Activated CD4-positive, alpha-beta T cell treated with anti-CD3 and anti-CD28 coated beads, Interleukin-2, Interleukin-4, amounts not matched to agents 100 ng/mL and 50 ng/mL, durations not matched to agents 16 hours and 8 hours (primary cell): ENCODE results near the gene OR10A3.
"Not testable (repeated sequence)": the region's sequence is repeated elsewhere in the genome, so short reads cannot be mapped to it uniquely, and the experiment has no call there.

Experiments
- DNase-seq: peaks from one replicate; pipeline ENCODE4 v3.0.0-alpha.2; 2020; ENCODE audit warnings: low spot score

OR10A3 gene

GRCh38 chr11:7941608-7942007 lies at the start of gene OR10A3:
Gene OR10A3 (minus strand): TSS chr11:7941708. CDS start chr11:7939520, 2,188 bp downstream.
- no peak for DNase-seq

GRCh38 chr11:7987560-7987883 lies 46.0 kb upstream of the OR10A3 start:
- DNase-seq: not testable (repeated sequence)

GRCh38 chr11:7986768-7987559 lies 45.5 kb upstream of the OR10A3 start, which contains the start of gene EIF3F:
Gene EIF3F (plus strand): TSS chr11:7987337. CDS start chr11:7987353, 16 bp downstream.
- peak; percentile 97 for DNase-seq

- no peak for DNase-seq
Measured at GRCh38 chr11:7983832-7984590, 42.5 kb upstream of the OR10A3 start.

GRCh38 chr11:7982582-7983119 lies 41.1 kb upstream of the OR10A3 start:
- no peak for DNase-seq

GRCh38 chr11:7981619-7982157 lies 40.2 kb upstream of the OR10A3 start:
- DNase-seq: no peak

- DNase-seq: no peak
Measured at GRCh38 chr11:7977232-7977917, 35.9 kb upstream of the OR10A3 start.

- DNase-seq: no peak
Measured at GRCh38 chr11:7974668-7975067, 33.2 kb upstream of the OR10A3 start.

DNA sequence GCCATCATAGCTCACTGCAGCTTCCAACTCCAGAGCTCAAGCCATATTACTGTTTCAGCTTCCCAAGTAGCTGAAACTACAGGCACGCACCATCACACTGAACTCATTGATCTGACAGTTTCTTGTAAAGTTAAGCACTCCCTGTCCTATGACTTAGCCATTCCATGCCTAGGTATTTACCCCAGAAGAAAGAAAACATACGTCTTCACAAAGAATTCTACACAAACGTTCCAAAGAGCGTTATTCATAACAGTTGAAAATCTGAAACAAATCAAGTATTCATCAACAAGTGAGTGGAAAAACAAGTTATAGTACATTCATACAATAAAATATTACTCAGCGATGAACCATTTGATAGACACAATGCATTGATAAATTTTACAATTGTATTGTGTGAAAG lies 31.5 kb upstream of the OR10A3 start:
- DNase-seq: no peak

DNA sequence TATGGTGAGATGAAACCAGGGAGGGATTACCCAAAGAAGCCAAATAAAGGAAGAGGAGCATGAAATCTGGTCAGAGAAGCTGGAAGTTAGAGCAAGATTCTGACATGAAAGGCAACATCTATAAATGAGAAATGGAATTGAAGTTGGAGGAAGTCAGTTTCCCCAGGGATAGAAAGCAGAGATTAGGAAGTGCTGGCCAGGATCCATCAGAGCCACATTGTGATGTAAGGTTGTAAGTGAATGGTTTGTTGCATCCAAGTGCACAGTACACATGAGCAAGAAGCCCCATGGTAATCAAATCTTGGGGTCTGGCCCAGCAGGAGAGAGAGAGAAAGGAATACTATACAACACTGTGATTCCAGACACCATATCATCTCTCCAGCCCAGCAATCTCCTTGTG lies 30.3 kb upstream of the OR10A3 start:
- no peak for DNase-seq

DNA sequence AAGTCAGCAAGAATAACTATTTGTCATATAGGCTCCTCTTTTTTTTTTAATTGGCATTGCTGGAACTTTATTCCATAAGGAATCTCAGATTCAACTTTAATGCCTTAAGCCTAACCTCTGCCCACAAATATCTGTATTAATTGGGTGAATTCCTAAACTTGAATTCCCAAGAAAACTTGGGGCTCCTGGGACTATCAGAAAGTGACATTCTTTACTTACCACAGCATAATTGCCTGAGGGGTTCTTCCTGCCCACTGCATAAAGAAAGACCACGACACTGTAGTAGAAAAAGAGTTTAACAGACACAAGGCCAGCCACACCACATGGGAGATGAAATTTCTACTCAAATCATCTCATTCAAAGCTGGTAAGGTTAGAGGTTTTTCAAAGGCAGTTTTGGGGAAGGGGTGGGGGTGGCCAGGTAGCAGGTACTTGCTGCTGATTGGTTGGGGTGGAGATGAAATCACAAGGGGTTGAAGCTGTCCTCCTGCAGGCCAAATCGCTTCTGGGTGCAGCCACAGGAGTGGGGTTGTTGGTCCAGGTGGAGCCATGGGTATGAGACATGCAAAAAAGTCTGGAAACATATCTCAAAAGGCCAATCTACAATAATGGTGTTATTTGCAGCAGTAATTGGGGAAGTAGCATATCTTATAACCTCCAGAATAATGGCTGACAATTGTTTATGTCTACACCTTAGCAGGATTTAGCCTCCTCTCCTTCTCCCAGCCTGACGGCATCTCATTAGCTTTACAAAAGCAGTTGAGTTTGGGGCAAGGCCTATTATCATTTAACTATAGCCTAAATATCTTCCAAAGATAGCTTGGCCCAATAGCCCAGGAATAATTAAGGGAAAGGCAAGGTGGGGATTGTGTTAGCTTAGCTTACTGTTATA lies 28.5 kb upstream of the OR10A3 start:
- DNase-seq: no peak

DNA sequence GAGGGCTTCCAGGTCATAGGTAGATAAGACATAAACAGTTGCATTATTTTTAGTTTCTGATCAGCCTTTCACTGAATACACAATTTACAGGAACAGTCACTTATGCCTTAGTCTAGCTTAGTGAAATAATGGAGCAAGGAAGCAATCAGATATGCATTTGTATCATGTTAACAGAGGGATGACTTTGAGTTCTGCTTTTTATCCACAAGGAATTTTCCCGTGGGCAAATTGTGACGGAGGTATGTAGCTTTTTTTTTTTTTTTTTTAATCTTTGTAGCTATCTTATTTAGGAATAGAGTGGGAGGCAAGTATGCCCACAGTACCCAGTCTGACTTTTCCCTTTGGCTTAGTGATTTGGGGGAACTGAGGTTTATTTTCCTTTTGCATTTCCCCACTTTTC lies 27.2 kb upstream of the OR10A3 start:
- no peak for DNase-seq

- DNase-seq: no peak
Measured at GRCh38 chr11:7967826-7968225, 26.3 kb upstream of the OR10A3 start.

DNA sequence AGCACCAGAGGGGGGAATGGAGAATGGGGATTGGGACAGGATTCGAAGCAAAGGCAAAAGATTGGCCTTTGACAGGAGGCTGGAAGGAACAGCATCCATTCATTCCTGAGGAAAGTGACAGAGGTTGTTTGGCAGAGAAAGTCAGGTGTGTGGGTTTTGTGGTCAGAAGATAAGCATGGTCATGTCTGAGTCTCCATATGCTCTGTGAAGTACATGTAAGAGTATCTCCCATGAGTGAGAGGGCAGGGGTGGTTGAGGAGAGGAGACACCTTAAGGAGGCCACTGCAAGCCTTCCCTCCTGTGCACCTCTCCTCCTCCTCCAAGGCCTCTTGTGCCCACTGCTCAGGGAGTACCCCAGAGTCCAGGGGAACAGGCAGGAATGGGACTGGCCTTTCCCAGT lies 25.6 kb upstream of the OR10A3 start:
- DNase-seq: no peak

DNA sequence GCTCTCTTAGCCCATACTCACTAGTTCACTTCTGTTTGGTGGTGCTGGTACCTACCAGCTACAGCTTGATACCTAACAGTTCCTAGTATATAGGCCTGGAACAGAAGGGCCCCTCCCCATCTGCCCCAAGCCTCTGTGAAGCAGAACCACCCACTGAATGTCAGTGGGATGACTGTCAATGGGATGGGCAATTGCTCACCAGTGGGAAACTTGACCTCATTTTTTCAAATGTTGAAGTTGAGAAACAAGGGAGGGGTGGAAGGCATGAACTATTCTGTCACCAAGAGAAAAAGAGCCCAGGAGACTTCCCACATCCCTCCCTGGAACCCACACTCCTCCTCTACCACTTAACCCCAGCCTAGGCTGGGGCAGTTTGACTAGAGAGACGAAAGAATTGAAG lies 23.9 kb upstream of the OR10A3 start, which contains the start of gene NLRP10:
Gene NLRP10, minus strand, starts transcription at position 62 of the 400 bp plus-strand sequence. CDS start 1,952 bp downstream, outside the sequence.
- DNase-seq: no peak

DNA sequence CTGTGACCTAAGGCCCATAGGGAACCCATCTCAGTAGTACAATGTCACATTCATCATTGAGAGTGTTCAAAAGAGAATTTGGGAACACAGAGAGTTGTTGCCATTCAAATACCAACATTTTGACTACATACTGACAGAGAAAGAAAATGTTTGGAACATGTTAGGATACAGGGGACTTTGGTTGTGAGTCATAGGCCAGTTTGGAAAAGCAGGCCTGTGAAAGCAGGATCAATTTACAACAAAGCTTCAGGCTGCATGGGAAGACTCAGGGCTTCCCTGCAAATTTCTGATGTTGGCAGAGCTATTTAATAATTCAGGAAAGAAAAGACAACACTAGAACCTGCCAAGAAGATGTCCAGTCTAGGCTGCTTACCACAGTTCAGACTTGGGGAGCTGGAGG lies 23.4 kb upstream of the OR10A3 start:
- DNase-seq: no peak

GRCh38 chr11:7964261-7964660 lies 22.8 kb upstream of the OR10A3 start:
- no peak for DNase-seq

DNA sequence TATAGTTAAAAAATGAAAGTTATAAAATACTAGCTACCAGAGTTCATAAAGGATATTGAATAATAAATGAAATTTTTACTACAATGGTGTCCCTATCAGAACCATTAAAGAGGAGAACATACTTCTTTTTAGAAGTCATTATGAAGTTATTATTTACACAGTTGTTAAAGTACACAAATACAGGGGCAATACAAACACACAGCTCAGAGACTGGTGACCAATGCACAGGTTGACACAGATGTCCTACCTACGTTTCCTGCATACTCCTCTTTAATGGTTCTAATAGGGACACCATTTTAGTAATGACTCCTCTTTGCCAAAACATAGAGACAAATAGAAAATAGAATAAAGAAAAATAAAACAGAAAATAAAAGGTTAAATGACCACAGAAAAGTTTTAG lies 13.7 kb upstream of the OR10A3 start:
- DNase-seq: no peak

DNA sequence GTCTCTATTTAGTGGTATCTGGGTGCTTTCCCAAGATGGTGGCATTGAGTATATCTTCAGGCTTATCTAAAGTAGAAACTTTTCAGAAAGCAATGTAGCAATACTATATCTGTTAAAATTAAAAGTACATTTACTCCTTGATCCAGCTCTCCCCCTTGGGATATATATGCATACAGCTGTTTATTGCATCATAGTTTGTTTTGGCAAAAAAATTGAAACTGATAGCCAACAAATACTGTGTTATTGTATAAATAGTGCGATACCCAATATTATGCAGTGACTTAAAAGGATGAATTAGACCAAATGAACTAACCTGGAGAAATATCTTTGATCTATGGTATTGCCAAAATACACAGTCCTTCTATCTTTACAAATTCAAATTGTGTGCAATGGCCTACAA lies 8.4 kb upstream of the OR10A3 start:
- no peak for DNase-seq

DNA sequence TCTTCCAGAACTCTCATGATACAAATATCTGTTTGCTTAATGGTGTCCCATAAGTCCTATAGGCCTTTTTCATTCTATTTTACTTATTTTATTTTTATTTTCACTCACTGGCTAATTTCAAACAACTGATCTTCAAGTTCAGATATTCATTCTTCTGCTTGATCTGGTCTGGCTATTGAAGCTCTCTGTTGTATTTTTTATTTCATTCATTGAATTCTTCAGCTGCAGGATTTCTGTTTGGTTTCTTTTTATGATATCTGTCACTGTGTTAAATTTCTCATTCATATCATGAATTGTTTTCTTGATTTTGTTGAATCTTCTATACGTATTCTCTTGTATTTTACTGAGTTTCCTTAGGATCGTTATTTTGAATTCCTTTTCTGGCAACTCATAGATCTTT lies 2.6 kb upstream of the OR10A3 start:
- no peak for DNase-seq

DNA sequence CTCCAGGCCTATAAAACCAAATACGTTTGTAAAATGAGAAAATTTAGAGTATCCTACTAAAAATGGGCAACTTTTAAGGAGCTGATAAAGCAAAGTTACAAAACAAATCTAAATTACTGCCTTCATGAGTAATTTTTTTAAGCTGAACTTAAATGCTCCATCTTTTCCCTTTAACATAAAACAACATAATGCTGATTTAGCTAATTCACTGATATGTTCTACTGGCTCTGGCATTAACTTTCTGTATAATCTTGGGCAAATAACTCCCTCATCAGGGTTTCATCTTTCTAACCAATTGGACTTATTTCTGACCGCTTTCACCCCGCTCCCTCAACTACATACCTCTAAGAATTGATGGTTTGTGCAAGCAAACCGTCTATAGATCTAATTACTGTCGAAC lies 362 bp downstream of the OR10A3 start:
- DNase-seq: no peak
